NT2/D1 (cell line): ENCODE data around the gene PDIA6.
"Not testable (repeated sequence)": the region's sequence is repeated elsewhere in the genome, so short reads cannot be mapped to it uniquely, and the experiment has no call there.

Experiments
- SUZ12 ChIP-seq: IDR thresholded peaks from 2 replicates; pipeline ENCODE4 v1.6.1; 2011; ENCODE audit not compliant: insufficient read length, insufficient read depth; ENCODE audit errors: extremely low read depth
- YY1 ChIP-seq: IDR thresholded peaks from 2 replicates; pipeline ENCODE4 v1.6.1; 2011; ENCODE audit not compliant: insufficient read length, insufficient read depth
- ZNF274 ChIP-seq: IDR thresholded peaks from 2 replicates; pipeline ENCODE4 v1.6.1; 2011; ENCODE audit warnings: mild to moderate bottlenecking, low read depth, low read length

DNA sequence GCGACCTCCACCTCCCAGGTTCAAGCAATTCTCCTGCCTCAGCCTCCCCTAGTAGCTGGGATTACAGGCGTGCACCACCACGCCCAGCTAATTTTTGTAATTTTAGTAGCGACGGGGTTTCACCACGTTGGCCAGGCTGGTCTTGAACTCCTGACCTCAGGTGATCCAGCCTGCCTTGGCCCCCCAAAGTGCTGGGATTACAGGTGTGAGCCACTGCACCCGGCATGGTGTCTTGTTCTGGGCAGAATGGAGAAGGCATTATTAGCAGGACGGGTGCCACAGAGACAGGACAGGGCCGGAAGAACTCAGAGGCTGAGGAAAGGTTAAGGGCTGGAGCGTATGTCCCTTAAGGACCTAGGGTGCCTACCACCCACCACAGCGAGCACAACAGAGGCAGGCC, 31.8 kb downstream of the PDIA6 start:
- not testable (repeated sequence) for TF ChIP-seq YY1, ZNF274, SUZ12
